Subcutaneous adipose tissue (tissue), 4 donors: ENCODE data around the gene PPARGC1A. TPM values are rescaled to one million over a fixed set of nuclear protein-coding genes. Genes with fewer than 3 reads are reported as not detected.

Experiments used
- CTCF ChIP-seq: fragments of 450-650 bp; IDR thresholded peaks from one replicate; pipeline ENCODE4 v1.5.1; 2016; ENCODE audit warnings: low read depth, mild to moderate bottlenecking, control low read depth, antibody characterized with exemption, moderate library complexity
- total RNA-seq, 4 donors: library from RNA; depleted of rRNA; stranded (reverse); fragments of >200 nt; gene quantifications; one replicate each; pipeline ENCODE4 v1.1.0, GENCODE V29; 2016

The PPARGC1A gene
- total RNA-seq, result 10 to 100 TPM in 1 of 4 donors, 1 to 10 TPM in 3; 4.2 to 15.3 (median 4.7) TPM

- TF ChIP-seq CTCF, result no peak
Observed at GRCh38 chr4:23889814-23890341, at the start of gene PPARGC1A. Gene PPARGC1A, minus strand, starts transcription at chr4:23890047. Its CDS starts 90 bp downstream, at chr4:23889957.

GRCh38 chr4:23938796-23939195, 48.9 kb upstream of the PPARGC1A start:
- no peak for TF ChIP-seq CTCF

GRCh38 chr4:23937173-23937572, 47.3 kb upstream of the PPARGC1A start:
- TF ChIP-seq CTCF, result no peak

GRCh38 chr4:23934915-23935314, 45.1 kb upstream of the PPARGC1A start:
- no peak for TF ChIP-seq CTCF

- TF ChIP-seq CTCF, result no peak
Observed at GRCh38 chr4:23934223-23934622, 44.4 kb upstream of the PPARGC1A start.

GRCh38 chr4:23932901-23933308, 43.1 kb upstream of the PPARGC1A start:
- no peak for TF ChIP-seq CTCF

GRCh38 chr4:23932186-23932585, 42.3 kb upstream of the PPARGC1A start:
- TF ChIP-seq CTCF, result no peak
